GM18505 (cell line): ENCODE results near the gene MAG.

Experiments
- ATAC-seq: cut with Tn5 transposase; IDR thresholded peaks from one replicate; pipeline ENCODE4 v1.9.1; 2021; ENCODE audit not compliant: unreplicated experiment
- POLR2A ChIP-seq: IDR thresholded peaks from 4 replicates; pipeline ENCODE4 v1.6.1; 2011; ENCODE audit warnings: borderline replicate concordance; ENCODE audit not compliant: insufficient read depth, insufficient read length; ENCODE audit errors: extremely low read depth

Gene MAG

GRCh38 chr19:35307931-35308330 is 16.0 kb downstream of the MAG start:
- TF ChIP-seq POLR2A, result no peak
- ATAC-seq, result no peak

- no peak for TF ChIP-seq POLR2A
- no peak for ATAC-seq
These were observed 16.9 kb downstream of the MAG start for GRCh38 chr19:35308910-35309309.

- no peak for ATAC-seq
- no peak for TF ChIP-seq POLR2A
These were observed 17.7 kb downstream of the MAG start for GRCh38 chr19:35309481-35310279.

- no peak for ATAC-seq
- TF ChIP-seq POLR2A, result no peak
These were observed 18.4 kb downstream of the MAG start for GRCh38 chr19:35310331-35310730.

- no peak for TF ChIP-seq POLR2A
- ATAC-seq, result no peak
These were observed 19.0 kb downstream of the MAG start for GRCh38 chr19:35310811-35311465.

GRCh38 chr19:35311901-35312665 is 20.1 kb downstream of the MAG start:
- ATAC-seq, result no peak
- TF ChIP-seq POLR2A, result no peak

GRCh38 chr19:35313587-35313986 is 21.6 kb downstream of the MAG start:
- no peak for ATAC-seq
- TF ChIP-seq POLR2A, result no peak

- no peak for TF ChIP-seq POLR2A
- no peak for ATAC-seq
These were observed 22.1 kb downstream of the MAG start for GRCh38 chr19:35314031-35314430.

- ATAC-seq, result no peak
- no peak for TF ChIP-seq POLR2A
These were observed 23.0 kb downstream of the MAG start for GRCh38 chr19:35314858-35315470.

GRCh38 chr19:35315883-35316282 is 23.9 kb downstream of the MAG start:
- no peak for TF ChIP-seq POLR2A
- no peak for ATAC-seq

GRCh38 chr19:35316560-35316959 is 24.6 kb downstream of the MAG start:
- TF ChIP-seq POLR2A, result no peak
- ATAC-seq, result no peak

- no peak for TF ChIP-seq POLR2A
- no peak for ATAC-seq
These were observed 25.6 kb downstream of the MAG start for GRCh38 chr19:35317464-35318043.
